ENCODE measurements around the gene TOMM40. TPM values are rescaled to one million over a fixed set of nuclear protein-coding genes. Genes with fewer than 3 reads are reported as not detected.

The TOMM40 gene
- polyA plus RNA-seq (ENCODE audit: insufficient read length in 3 of 3): 10 to 100 TPM; 38.5 to 53.5 (median 46.5) TPM
- long read RNA-seq, donor 1, transcript TOMM40-201 (10 exons, 1,707 nt): minor isoform, 6 of 27 reads
- long read RNA-seq, donor 1, transcript TOMM40-202 (10 exons, 1,709 nt): major isoform, 11 of 27 reads
- long read RNA-seq, donor 1, partial matches to known transcripts: 8 of 27 reads
- long read RNA-seq, donor 1, other reads (novel, unspliced or antisense): 0 of 27 reads
- long read RNA-seq, donor 2, transcript TOMM40-201 (10 exons, 1,707 nt): minor isoform, 5 of 36 reads
- long read RNA-seq, donor 2, transcript TOMM40-202 (10 exons, 1,709 nt): major isoform, 11 of 36 reads
- long read RNA-seq, donor 2, partial matches to known transcripts: 17 of 36 reads
- long read RNA-seq, donor 2, other reads (novel, unspliced or antisense): 0 of 36 reads
- long read RNA-seq, donor 3, transcript TOMM40-203 (9 exons, 1,725 nt): minor isoform, 5 of 38 reads
- long read RNA-seq, donor 3, transcript TOMM40-202 (10 exons, 1,709 nt): major isoform, 22 of 38 reads
- long read RNA-seq, donor 3, partial matches to known transcripts: 8 of 38 reads
- long read RNA-seq, donor 3, other reads (novel, unspliced or antisense): 0 of 38 reads
- long read RNA-seq, donor 4, transcript TOMM40-202 (10 exons, 1,709 nt): major isoform, 11 of 23 reads
- long read RNA-seq, donor 4, transcript TOMM40-203 (9 exons, 1,725 nt): minor isoform, 8 of 23 reads
- long read RNA-seq, donor 4, partial matches to known transcripts: 0 of 23 reads
- long read RNA-seq, donor 4, other reads (novel, unspliced or antisense): 0 of 23 reads
- long read RNA-seq, donor 5, transcript TOMM40-202 (10 exons, 1,709 nt): major isoform, 28 of 47 reads
- long read RNA-seq, donor 5, transcript TOMM40-201 (10 exons, 1,707 nt): minor isoform, 7 of 47 reads
- long read RNA-seq, donor 5, partial matches to known transcripts: 6 of 47 reads
- long read RNA-seq, donor 5, other reads (novel, unspliced or antisense): 0 of 47 reads
- long read RNA-seq, donor 6, transcript TOMM40-202 (10 exons, 1,709 nt): major isoform, 9 of 17 reads
- long read RNA-seq, donor 6, partial matches to known transcripts: 0 of 17 reads
- long read RNA-seq, donor 6, other reads (novel, unspliced or antisense): 0 of 17 reads
- long read RNA-seq, donor 7, transcript TOMM40-202 (10 exons, 1,709 nt): major isoform, 8 of 31 reads
- long read RNA-seq, donor 7, transcript TOMM40-203 (9 exons, 1,725 nt): minor isoform, 6 of 31 reads
- long read RNA-seq, donor 7, partial matches to known transcripts: 14 of 31 reads
- long read RNA-seq, donor 7, other reads (novel, unspliced or antisense): 0 of 31 reads
- long read RNA-seq, donor 8, transcript TOMM40-201 (10 exons, 1,707 nt): minor isoform, 6 of 33 reads
- long read RNA-seq, donor 8, transcript TOMM40-202 (10 exons, 1,709 nt): major isoform, 20 of 33 reads
- long read RNA-seq, donor 8, partial matches to known transcripts: 0 of 33 reads
- long read RNA-seq, donor 8, other reads (novel, unspliced or antisense): 0 of 33 reads
- long read RNA-seq, donor 9, transcript TOMM40-202 (10 exons, 1,709 nt): major isoform, 11 of 32 reads
- long read RNA-seq, donor 9, transcript TOMM40-201 (10 exons, 1,707 nt): minor isoform, 6 of 32 reads
- long read RNA-seq, donor 9, transcript TOMM40-203 (9 exons, 1,725 nt): minor isoform, 10 of 32 reads
- long read RNA-seq, donor 9, partial matches to known transcripts: 5 of 32 reads
- long read RNA-seq, donor 9, other reads (novel, unspliced or antisense): 0 of 32 reads
- long read RNA-seq, donor 10, transcript TOMM40-203 (9 exons, 1,725 nt): minor isoform, 6 of 42 reads
- long read RNA-seq, donor 10, transcript TOMM40-202 (10 exons, 1,709 nt): major isoform, 10 of 42 reads
- long read RNA-seq, donor 10, partial matches to known transcripts: 24 of 42 reads
- long read RNA-seq, donor 10, other reads (novel, unspliced or antisense): 0 of 42 reads
- long read RNA-seq, donor 11, transcript TOMM40-202 (10 exons, 1,709 nt): major isoform, 14 of 23 reads
- long read RNA-seq, donor 11, transcript TOMM40-203 (9 exons, 1,725 nt): minor isoform, 8 of 23 reads
- long read RNA-seq, donor 11, partial matches to known transcripts: 0 of 23 reads
- long read RNA-seq, donor 11, other reads (novel, unspliced or antisense): 0 of 23 reads
- long read RNA-seq, donor 12, partial matches to known transcripts: 12 of 19 reads
- long read RNA-seq, donor 12, other reads (novel, unspliced or antisense): 0 of 19 reads
- long read RNA-seq, donor 13, transcript TOMM40-202 (10 exons, 1,709 nt): major isoform, 30 of 85 reads
- long read RNA-seq, donor 13, transcript TOMM40-203 (9 exons, 1,725 nt): minor isoform, 12 of 85 reads
- long read RNA-seq, donor 13, transcript TOMM40-201 (10 exons, 1,707 nt): minor isoform, 9 of 85 reads
- long read RNA-seq, donor 13, partial matches to known transcripts: 34 of 85 reads
- long read RNA-seq, donor 13, other reads (novel, unspliced or antisense): 0 of 85 reads
- long read RNA-seq, donor 14, transcript TOMM40-202 (10 exons, 1,709 nt): major isoform, 22 of 29 reads
- long read RNA-seq, donor 14, partial matches to known transcripts: 5 of 29 reads
- long read RNA-seq, donor 14, other reads (novel, unspliced or antisense): 0 of 29 reads
- long read RNA-seq, donor 15, transcript TOMM40-202 (10 exons, 1,709 nt): major isoform, 6 of 8 reads
- long read RNA-seq, donor 15, partial matches to known transcripts: 0 of 8 reads
- long read RNA-seq, donor 15, other reads (novel, unspliced or antisense): 0 of 8 reads
- long read RNA-seq, donor 16, transcript TOMM40-202 (10 exons, 1,709 nt): major isoform, 44 of 84 reads
- long read RNA-seq, donor 16, transcript TOMM40-203 (9 exons, 1,725 nt): minor isoform, 17 of 84 reads
- long read RNA-seq, donor 16, transcript TOMM40-201 (10 exons, 1,707 nt): minor isoform, 13 of 84 reads
- long read RNA-seq, donor 16, partial matches to known transcripts: 8 of 84 reads
- long read RNA-seq, donor 16, other reads (novel, unspliced or antisense): 0 of 84 reads

DNA sequence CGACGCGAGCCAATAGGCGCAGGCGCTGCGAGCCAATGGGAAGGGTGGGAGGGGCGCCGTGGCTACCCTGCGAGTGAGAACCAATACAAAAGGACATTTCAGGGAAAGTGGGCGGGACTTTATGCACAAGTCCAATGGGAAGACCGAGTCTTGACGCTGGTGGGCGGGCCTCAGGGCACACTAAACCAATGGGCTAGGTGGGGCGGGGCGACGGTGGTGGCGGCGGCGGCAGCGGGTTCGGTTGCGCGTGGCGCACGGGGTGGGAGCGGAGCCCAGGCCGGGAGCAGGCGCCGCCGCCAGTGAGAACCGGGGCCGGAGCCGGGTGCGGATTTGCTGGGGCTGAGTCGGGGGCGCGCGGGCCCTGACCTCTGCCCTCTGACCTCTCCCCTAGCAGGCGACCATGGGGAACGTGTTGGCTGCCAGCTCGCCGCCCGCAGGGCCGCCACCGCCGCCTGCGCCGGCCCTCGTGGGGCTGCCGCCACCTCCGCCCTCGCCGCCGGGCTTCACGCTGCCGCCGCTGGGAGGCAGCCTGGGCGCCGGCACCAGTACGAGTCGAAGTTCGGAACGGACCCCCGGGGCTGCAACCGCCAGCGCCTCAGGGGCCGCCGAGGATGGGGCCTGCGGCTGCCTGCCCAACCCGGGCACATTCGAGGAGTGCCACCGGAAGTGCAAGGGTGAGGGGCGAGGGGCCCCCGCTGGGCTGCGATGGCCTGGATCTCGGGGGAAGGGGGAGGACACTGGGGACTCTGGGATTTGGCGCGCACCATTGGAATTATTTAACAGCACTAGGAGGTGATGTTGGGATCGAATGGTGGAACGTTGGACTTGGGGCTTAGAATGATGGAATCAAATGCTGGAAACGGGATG, at the start of gene TOMM40:
Gene TOMM40, plus strand, starts transcription at position 239 of the 867 bp plus-strand sequence. Its CDS starts 162 bp downstream, at position 401.
- DNase-seq (ENCODE audit: extremely low read depth in 1 of 11, low read depth in 9 of 11, low spot score in 4 of 11): peak in 6 of 11 donors; percentile 100

DNA sequence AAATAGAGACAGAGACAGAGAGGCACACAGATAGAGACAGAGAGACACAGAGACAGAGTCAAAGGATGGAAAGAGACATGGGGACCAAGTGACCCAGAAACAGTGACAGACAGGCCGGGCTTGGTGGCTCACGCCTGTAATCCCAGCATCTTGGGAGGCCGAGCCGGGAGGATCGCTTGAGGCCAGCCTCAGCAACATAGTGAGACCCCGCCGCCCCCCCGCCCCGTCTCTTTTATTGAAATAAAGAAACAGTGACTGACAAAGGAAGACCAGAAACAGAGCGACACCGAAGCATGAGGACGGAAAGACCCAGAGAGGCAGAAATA, 45.8 kb upstream of the TOMM40 start:
- no peak for DNase-seq (ENCODE audit: extremely low read depth in 1 of 11, low read depth in 9 of 11, low spot score in 4 of 11)

DNA sequence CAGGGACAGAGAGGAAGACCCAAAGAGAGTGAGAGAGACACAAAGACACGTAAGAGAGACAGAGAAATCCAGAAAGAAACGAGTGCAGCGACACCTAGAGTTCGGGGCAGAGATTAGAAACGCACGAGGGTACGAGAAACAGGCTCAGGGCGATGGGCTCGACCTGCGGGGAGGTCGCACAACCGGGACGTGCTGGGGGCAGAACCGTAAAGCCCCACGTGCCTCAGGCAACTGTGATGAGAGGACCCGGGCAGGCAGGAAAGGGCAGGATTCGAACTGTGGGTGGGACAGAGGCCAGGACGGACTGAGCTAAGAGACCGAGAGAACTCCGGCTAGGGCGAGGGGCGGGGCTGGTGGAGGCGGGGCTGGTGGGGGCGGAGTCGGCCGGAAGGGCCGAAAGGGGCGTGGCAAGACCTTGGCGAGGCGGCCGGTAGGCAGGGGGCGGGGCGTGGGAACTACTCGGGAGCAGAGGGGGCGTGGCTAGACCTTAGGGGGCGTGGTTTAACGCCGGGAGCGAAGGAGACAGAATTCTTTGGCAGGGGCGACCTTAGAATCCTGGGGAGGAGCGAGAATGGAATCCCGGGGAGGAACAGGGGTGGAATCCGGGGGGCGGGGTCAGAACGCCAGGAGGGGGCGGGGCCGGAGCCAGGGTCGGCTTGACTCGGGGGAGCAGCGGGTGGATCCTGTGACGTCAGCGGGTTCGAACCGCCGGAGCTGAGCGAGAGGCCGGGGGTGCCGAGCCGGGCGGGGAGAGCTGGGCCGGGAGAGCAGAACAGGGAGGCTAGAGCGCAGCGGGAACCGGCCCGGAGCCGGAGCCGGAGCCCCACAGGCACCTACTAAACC, 45.2 kb upstream of the TOMM40 start, which contains the start of gene NECTIN2:
Gene NECTIN2, plus strand, starts transcription at position 686 of the 843 bp plus-strand sequence. CDS start 229 bp downstream, outside the sequence.
- peak; percentile 95 to 99 (median 98) for DNase-seq (ENCODE audit: extremely low read depth in 1 of 11, low read depth in 9 of 11, low spot score in 4 of 11)

DNA sequence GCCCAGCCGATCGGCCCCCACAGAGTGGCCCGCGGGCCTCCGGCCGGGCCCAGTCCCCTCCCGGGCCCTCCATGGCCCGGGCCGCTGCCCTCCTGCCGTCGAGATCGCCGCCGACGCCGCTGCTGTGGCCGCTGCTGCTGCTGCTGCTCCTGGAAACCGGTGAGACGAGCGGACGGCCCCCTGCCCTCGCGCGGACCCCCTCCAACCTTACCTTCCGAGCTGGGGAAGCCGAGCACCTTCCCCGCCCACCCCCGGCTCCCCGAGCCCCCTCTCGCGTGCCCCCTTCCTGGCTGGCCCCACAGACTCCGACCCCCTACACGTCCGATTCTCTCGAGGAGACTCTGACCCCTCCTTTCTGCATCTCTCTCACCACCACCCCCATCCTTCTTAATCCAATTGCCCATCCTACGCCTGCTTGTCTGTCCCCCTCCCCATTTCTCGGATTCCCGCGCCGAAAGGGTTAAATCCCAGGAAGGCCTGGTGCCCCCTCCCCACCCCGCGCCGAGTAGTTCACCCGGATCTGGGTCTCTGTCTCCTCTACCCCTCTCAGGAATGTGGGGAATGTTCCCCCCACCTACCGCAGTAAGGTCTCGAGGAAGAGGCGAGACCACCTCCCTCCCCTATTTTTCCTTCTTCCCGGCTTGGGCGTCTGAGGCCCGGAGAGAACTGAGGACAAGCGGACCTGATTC, 44.5 kb upstream of the TOMM40 start:
- DNase-seq (ENCODE audit: extremely low read depth in 1 of 11, low read depth in 9 of 11, low spot score in 4 of 11): peak in 9 of 11 donors; percentile 33 to 75 (median 59)

DNA sequence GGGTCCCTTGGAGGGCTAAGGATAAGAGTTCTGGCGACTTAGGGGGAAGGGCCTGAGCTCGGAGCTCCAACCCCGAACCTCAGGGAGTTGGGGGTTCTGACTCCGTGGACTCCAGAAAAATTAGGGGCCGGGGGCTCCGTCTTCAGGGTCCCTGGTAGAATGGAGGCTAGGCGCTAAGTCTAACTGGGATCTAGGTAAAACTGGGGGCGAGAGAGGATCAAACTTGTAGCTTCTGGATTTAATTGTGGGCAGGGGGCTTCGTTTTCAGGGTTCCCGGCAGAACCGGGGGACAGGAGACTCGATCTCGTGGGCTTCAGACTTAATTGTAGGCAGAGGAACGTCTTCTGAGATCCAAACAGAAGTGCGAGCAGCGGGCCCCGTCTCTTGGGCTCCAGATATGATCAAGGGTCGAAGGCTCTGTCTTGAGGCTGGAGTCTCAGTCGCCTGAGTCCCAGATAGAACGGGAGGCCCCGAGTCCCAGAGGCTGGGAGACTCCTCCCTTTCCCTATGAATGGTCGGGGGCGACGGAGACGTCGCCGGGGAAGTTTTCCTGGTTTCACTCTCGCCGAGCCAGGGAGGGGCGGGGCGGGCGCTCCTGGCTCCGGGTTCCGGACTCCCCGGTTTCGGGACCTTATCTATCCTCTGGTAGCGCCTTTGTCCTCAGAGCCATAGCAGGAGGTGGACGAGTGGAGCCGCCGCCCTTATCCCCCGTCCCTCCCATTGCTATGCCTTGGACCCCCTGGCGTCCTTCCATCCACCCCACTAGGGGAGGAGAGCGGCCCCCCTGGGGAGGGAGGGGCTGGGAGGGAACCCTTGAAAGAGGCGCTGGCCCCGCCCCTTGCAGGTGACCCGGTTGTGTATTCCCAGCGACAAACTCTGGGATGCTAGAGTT, 43.7 kb upstream of the TOMM40 start:
- peak in 9 of 11 donors; percentile 44 to 71 (median 55) for DNase-seq (ENCODE audit: extremely low read depth in 1 of 11, low read depth in 9 of 11, low spot score in 4 of 11)

DNA sequence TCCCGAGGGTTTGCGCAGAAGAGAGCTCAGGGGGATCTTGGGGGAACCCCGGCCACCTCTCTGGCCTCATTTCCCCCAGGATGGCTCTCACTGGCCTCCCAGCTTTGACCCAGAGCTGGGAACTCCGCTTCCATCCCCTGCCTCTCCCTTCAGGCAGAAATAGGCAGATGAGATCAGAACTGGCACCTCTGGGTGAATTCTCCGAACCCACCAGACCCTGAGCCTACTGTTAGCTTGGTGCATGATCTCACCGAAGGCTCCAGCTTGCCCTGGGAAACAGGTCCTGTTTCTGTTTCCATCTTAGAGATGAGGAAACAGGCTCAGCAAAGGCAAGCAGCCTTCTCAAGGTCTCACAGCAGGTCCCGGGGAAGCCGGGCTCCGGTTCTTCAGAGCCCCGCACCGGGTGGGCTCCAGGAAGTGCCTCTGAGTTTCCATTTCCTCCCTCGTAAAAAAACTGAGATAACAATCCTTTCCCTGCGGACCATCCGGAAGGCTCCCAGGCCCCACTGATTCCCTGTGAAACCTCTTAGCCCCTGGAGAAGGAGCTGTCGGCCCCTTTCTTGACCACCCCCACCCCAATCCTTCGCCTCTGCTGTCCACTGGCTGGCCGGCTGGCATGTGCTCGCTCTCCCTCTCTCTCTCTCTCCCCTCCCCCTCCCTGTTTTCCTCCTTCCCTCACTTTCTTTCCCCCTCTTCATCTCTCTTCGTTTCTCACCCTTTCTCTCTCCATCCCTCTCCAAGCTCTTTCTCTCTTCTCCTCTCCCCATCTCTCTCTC, 42.8 kb upstream of the TOMM40 start:
- peak in 5 of 11 donors; percentile 33 to 56 (median 47) for DNase-seq (ENCODE audit: extremely low read depth in 1 of 11, low read depth in 9 of 11, low spot score in 4 of 11)

DNA sequence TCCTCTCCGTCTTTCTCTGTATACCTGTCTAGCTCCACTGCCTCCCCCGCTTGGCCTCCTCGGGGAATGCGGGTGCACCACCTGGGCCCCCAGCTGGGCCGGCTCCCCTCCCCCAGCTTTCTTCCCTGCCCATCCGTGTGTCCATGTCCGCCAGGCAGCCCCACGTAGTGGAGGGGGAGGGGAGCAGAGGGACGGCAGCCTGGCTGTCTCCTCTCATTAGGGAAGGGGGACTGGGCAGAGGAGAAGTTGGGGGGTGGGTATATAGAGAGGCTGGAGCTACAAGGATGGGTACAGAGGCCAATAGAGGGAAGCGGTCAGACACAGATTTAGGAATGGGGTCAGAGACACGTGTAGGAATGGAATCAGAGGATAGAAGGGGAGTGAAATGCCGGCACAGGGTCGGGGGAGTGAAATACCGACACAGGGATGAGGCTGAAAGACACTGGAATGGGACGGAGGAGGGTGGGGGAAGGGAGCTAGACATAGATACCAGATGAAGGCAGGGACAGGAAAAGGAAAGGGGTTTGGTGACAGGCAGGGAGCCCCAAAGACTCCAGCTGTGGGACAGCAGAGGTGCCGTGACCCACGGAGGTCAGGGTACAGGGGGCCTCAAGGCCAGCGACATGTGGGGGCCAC, 42.1 kb upstream of the TOMM40 start:
- peak in 8 of 11 donors; percentile 31 to 76 (median 53) for DNase-seq (ENCODE audit: extremely low read depth in 1 of 11, low read depth in 9 of 11, low spot score in 4 of 11)

DNA sequence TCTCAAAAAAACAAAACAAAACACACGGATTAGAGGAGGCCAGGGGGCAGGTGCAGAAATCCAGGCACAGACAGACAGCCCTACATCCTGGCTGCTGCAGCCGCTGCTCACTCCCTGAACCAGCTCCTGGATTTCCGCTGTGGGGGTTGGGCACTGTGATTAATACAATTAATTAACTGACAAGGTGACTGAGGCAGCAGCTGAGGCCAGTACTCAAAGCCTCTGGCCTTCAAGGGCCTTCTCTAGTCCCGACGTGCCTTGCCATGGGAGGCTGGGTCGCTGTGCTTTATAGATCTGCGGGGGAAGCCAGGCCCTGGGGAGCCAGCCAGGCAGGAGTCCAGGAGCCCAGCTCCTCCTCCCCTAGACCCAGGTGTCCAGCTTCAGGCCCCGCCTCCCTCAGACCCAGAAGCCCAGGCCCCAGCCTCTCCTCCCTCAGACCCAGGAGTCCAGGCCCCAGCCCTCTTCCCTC, 40.4 kb upstream of the TOMM40 start:
- peak in 1 of 11 donors; percentile 29 for DNase-seq (ENCODE audit: extremely low read depth in 1 of 11, low read depth in 9 of 11, low spot score in 4 of 11)

DNA sequence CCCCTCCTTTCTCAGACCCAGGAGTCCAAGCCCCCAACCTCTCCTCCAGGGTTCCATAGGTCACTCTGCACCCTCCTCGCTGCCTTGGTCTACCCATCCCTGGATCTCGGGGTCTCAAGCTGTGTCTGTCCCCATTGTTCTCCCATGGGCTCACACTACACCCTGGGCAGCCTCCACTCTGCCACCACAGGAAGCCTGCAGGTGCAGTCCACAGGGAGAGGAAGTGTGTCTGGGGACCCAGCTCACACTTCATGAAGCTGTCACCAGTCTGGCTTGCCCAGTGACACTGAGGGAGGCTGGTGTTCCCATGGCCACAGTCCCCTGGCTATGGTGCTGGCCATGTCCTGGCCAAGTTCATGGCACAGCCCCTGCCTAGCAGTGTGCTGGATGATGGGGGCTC, 39.6 kb upstream of the TOMM40 start:
- no peak for DNase-seq (ENCODE audit: extremely low read depth in 1 of 11, low read depth in 9 of 11, low spot score in 4 of 11)

DNA sequence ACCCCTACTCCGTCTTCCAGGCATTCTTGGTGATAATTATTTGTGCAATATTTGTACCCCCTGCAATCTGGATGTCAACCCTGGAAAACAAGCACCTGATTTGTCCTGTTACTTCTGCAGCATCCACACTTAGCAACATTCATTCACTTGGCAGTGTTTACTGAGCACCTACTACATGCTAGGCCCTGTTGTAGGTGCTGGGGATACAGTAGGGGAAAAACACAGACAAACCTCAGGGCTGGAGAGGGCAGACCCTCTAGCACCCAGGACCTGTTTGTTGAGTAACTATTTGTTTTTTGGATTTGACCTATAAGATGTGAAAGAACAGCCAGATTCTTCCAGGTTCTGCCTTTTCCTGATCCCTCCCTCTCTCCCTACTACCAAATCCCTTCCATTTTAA, 35.4 kb upstream of the TOMM40 start:
- DNase-seq (ENCODE audit: extremely low read depth in 1 of 11, low read depth in 9 of 11, low spot score in 4 of 11): no peak
